Measurements from ENCODE around the gene NDUFB7. TPM values are rescaled to one million over a fixed set of nuclear protein-coding genes. Genes with fewer than 3 reads are reported as not detected.
A peak's percentile ranks its signal among the peaks of the same experiment; 100 is the strongest.

NDUFB7 gene
- total RNA-seq, 2 donors from 2014 or later, result 121 to 206 TPM

DNA sequence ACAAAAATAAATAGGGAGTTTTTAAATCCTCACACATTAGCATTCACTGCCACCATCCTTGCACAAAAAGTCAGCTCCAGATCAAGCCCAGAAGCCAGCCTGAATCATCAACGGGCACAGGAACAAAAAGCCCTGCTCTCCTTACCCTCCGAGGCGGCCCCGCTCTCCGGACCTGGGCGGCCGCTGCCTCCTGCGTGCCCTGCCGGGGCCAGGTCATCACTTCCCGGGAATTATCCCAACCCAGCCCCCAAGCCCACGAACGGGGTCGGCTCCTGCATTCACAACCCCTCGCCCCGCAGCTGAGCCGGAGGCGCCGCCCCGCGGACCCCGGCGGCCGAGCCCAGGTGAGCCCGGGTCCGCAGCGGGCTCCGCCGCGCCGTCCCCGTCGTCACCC is 54.4 kb downstream of the NDUFB7 start:
- Histone ChIP-seq H3K9me3 (no peaks in the 10 kb centered on the region), H3K4me1 (peaks cover 61% of the 10 kb centered on the region), H3K27me3 (no peaks in the 10 kb centered on the region), H3K36me3 (replicated peaks in 1 of 2; ENCODE audit: insufficient read depth in 1 of 2, low read depth in 2 of 2) (peaks cover 7 to 14% of the 10 kb centered on the region in 2 donors), H3K27ac (peak overlapping the region; percentile 94 to 100 (median 99)), H3K4me3 (peak overlapping the region; percentile 72 to 87)
- 0 to 1% methylated on average over 3 to 10 of the region's 32 CpGs for WGBS, 2 donors
- TF ChIP-seq POLR2A (IDR thresholded peaks at IDR 0.05), result no peak
- TF ChIP-seq, protein P1, sequence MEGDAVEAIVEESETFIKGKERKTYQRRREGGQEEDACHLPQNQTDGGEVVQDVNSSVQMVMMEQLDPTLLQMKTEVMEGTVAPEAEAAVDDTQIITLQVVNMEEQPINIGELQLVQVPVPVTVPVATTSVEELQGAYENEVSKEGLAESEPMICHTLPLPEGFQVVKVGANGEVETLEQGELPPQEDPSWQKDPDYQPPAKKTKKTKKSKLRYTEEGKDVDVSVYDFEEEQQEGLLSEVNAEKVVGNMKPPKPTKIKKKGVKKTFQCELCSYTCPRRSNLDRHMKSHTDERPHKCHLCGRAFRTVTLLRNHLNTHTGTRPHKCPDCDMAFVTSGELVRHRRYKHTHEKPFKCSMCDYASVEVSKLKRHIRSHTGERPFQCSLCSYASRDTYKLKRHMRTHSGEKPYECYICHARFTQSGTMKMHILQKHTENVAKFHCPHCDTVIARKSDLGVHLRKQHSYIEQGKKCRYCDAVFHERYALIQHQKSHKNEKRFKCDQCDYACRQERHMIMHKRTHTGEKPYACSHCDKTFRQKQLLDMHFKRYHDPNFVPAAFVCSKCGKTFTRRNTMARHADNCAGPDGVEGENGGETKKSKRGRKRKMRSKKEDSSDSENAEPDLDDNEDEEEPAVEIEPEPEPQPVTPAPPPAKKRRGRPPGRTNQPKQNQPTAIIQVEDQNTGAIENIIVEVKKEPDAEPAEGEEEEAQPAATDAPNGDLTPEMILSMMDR (IDR thresholded peaks at IDR 0.05), result no peak
- intact Hi-C loops (cut with DNase I), result no loop called here
- DNase-seq, result no peak
- no peak for ATAC-seq

DNA sequence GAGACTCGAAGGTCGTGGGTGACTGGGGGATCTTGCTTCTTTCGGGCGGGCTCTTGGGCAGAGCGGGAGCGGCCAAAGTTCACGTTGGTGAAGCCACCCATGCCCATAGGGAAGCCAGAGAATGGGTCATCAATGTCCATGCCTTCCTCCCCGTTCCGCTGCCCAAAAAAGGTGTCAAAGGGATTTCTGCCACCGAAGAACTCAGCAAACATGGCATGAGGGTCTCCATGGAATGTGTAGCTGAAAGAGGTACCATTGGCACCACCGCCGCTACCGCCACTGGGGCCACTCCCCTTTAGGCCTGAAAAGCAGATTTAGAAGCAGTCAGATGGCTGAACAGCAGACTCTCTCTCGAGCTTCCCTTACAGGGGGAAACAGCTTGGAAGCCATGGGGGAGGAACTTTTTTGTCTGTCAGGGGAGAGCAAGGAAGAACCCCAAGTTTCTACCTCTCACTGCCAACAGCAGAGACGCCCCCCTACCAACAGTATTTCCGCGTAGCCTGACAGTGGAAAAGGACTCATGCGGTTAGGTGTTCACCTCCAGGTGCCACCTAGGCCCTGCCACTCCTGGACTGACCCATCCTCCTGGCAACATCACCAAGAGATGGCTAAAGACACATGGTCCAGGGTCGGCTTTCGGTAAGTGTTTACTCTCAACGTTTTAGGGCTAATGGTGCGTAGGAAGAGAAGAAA is 55.0 kb downstream of the NDUFB7 start:
- no peak for TF ChIP-seq POLR2A (IDR thresholded peaks at IDR 0.05)
- TF ChIP-seq, protein P1 (IDR thresholded peaks at IDR 0.05), result no peak
- peak overlapping the region in 3 of 4 donors; percentile 99 to 100 (median 99) for H3K27ac ChIP-seq
- peaks cover 7 to 14% of the 10 kb centered on the region in 2 donors for H3K36me3 ChIP-seq (replicated peaks in 1 of 2; ENCODE audit: insufficient read depth in 1 of 2, low read depth in 2 of 2)
- 15 to 25% methylated on average over 14 to 22 of the region's 22 CpGs for WGBS, 2 donors
- H3K4me1 ChIP-seq, result peaks cover 61% of the 10 kb centered on the region
- no peak for DNase-seq
- no peak for ATAC-seq
- peak overlapping the region; percentile 72 to 87 for H3K4me3 ChIP-seq
- no peaks in the 10 kb centered on the region for H3K9me3 ChIP-seq
- intact Hi-C loops (cut with DNase I), result no loop called here
- no peaks in the 10 kb centered on the region for H3K27me3 ChIP-seq

MicroRNA genes within 50 kb of the gene (microRNA counts, 767-probe panel; counts per million panel counts)
- 0 to 736 counts per million in 2 donors for microRNA hsa-miR-639

Small RNA genes within 50 kb of the gene (microRNA-seq; reads per million reads assigned to microRNA genes)
- 0 to 2.7 reads per million in 2 donors for gene MIR639 (ENCODE audit: borderline number of aligned reads in 2 of 2, borderline replicate concordance in 2 of 2)

Small RNA genes within 50 kb of the gene (small RNA-seq; reads per million reads assigned to genes)
- gene RN7SL842P, result not detected

Other genes starting within 250 kb of the NDUFB7 start
- 10 to 100 TPM; 11.5 to 24.6 TPM for gene ADGRE5, start 190.6 kb downstream of the NDUFB7 start, total RNA-seq
- 10 to 100 TPM; 32.4 to 86.7 TPM for gene DDX39A, start 152.7 kb downstream of the NDUFB7 start, total RNA-seq
- 10 to 100 TPM; 82.5 to 83.4 TPM for gene PKN1, start 138.8 kb downstream of the NDUFB7 start, total RNA-seq
- gene PTGER1, start 96.7 kb downstream of the NDUFB7 start, total RNA-seq, result 1 to 10 TPM in 1 of 2 donors, not detected in 1; 3.6 TPM
- 100 to 1,000 TPM in 1 of 2 donors, 10 to 100 TPM in 1; 34.5 to 120 TPM for gene GIPC1, start 75.9 kb downstream of the NDUFB7 start, total RNA-seq
- 10 to 100 TPM; 24.4 to 33.2 TPM for gene DNAJB1, start 53.7 kb downstream of the NDUFB7 start, total RNA-seq
- gene TECR, start 42.5 kb downstream of the NDUFB7 start, total RNA-seq, result 10 to 100 TPM; 26.2 to 28.7 TPM
- gene CLEC17A, start 11.0 kb upstream of the NDUFB7 start, total RNA-seq, result not detected
- gene ADGRE3, start 102.8 kb upstream of the NDUFB7 start, total RNA-seq, result not detected
- 10 to 100 TPM; 14.2 to 18.2 TPM for gene ZNF333, start 118.0 kb upstream of the NDUFB7 start, total RNA-seq
- 1 to 10 TPM in 1 of 2 donors, under 1 TPM in 1; 0.33 to 1.3 TPM for gene ADGRE2, start 206.5 kb upstream of the NDUFB7 start, total RNA-seq